ENCODE results near the gene EPC2.
"Not testable (repeated sequence)": the region's sequence is repeated elsewhere in the genome, so short reads cannot be mapped to it uniquely, and the experiment has no call there.

EPC2 gene

GRCh38 chr2:148670773-148671172, 26.2 kb downstream of the EPC2 start:
- in situ Hi-C loops (cut with HindIII; ENCODE audit: low sequenced_read_pairs), result no loop called here

GRCh38 chr2:148674063-148675020, 29.8 kb downstream of the EPC2 start:
- in situ Hi-C loops (cut with HindIII; ENCODE audit: low sequenced_read_pairs), result no loop called here

- in situ Hi-C loops (cut with HindIII; ENCODE audit: low sequenced_read_pairs), result no loop called here
Measured at GRCh38 chr2:148675708-148676107, 31.2 kb downstream of the EPC2 start.

GRCh38 chr2:148678302-148679179, 34.0 kb downstream of the EPC2 start:
- in situ Hi-C loops (cut with HindIII; ENCODE audit: low sequenced_read_pairs), result not testable (repeated sequence)

GRCh38 chr2:148680462-148680861, 35.9 kb downstream of the EPC2 start:
- in situ Hi-C loops (cut with HindIII; ENCODE audit: low sequenced_read_pairs), result no loop called here

- in situ Hi-C loops (cut with HindIII; ENCODE audit: low sequenced_read_pairs), result no loop called here
Measured at GRCh38 chr2:148681443-148681842, 36.9 kb downstream of the EPC2 start.

GRCh38 chr2:148681862-148682261, 37.3 kb downstream of the EPC2 start:
- in situ Hi-C loops (cut with HindIII; ENCODE audit: low sequenced_read_pairs), result not testable (repeated sequence)

- in situ Hi-C loops (cut with HindIII; ENCODE audit: low sequenced_read_pairs), result no loop called here
Measured at GRCh38 chr2:148684507-148684906, 40.0 kb downstream of the EPC2 start.

GRCh38 chr2:148687543-148687942, 43.0 kb downstream of the EPC2 start:
- in situ Hi-C loops (cut with HindIII; ENCODE audit: low sequenced_read_pairs), result no loop called here

- in situ Hi-C loops (cut with HindIII; ENCODE audit: low sequenced_read_pairs), result not testable (repeated sequence)
Measured at GRCh38 chr2:148688011-148688410, 43.5 kb downstream of the EPC2 start.

GRCh38 chr2:148696985-148697384, 52.4 kb downstream of the EPC2 start:
- in situ Hi-C loops (cut with HindIII; ENCODE audit: low sequenced_read_pairs), result no loop called here

- in situ Hi-C loops (cut with HindIII; ENCODE audit: low sequenced_read_pairs), result loop anchor here (5.0 kb wide), 1 partner anchor 63 kb away; no protein-coding TSS in a partner anchor
Measured at GRCh38 chr2:148699830-148700229, 55.3 kb downstream of the EPC2 start.

GRCh38 chr2:148701039-148701438, 56.5 kb downstream of the EPC2 start:
- in situ Hi-C loops (cut with HindIII; ENCODE audit: low sequenced_read_pairs), result loop anchor here (5.0 kb wide), 1 partner anchor 64 kb away; no protein-coding TSS in a partner anchor

- in situ Hi-C loops (cut with HindIII; ENCODE audit: low sequenced_read_pairs), result loop anchor here (5.0 kb wide), 1 partner anchor 65 kb away; no protein-coding TSS in a partner anchor
Measured at GRCh38 chr2:148701877-148702276, 57.3 kb downstream of the EPC2 start.

- in situ Hi-C loops (cut with HindIII; ENCODE audit: low sequenced_read_pairs), result loop anchor here (5.0 kb wide), 1 partner anchor 65 kb away; no protein-coding TSS in a partner anchor
Measured at GRCh38 chr2:148702475-148702874, 57.9 kb downstream of the EPC2 start.

GRCh38 chr2:148704247-148704646, 59.7 kb downstream of the EPC2 start:
- in situ Hi-C loops (cut with HindIII; ENCODE audit: low sequenced_read_pairs), result loop anchor here (5.0 kb wide), 1 partner anchor 67 kb away; no protein-coding TSS in a partner anchor

GRCh38 chr2:148716378-148716920, 71.9 kb downstream of the EPC2 start:
- in situ Hi-C loops (cut with HindIII; ENCODE audit: low sequenced_read_pairs), result no loop called here

GRCh38 chr2:148718039-148718438, 73.5 kb downstream of the EPC2 start:
- in situ Hi-C loops (cut with HindIII; ENCODE audit: low sequenced_read_pairs), result no loop called here

- in situ Hi-C loops (cut with HindIII; ENCODE audit: low sequenced_read_pairs), result no loop called here
Measured at GRCh38 chr2:148719195-148719749, 74.7 kb downstream of the EPC2 start.

GRCh38 chr2:148719941-148720436, 75.4 kb downstream of the EPC2 start:
- in situ Hi-C loops (cut with HindIII; ENCODE audit: low sequenced_read_pairs), result no loop called here
